ENCODE data around the gene KSR2.

DNA sequence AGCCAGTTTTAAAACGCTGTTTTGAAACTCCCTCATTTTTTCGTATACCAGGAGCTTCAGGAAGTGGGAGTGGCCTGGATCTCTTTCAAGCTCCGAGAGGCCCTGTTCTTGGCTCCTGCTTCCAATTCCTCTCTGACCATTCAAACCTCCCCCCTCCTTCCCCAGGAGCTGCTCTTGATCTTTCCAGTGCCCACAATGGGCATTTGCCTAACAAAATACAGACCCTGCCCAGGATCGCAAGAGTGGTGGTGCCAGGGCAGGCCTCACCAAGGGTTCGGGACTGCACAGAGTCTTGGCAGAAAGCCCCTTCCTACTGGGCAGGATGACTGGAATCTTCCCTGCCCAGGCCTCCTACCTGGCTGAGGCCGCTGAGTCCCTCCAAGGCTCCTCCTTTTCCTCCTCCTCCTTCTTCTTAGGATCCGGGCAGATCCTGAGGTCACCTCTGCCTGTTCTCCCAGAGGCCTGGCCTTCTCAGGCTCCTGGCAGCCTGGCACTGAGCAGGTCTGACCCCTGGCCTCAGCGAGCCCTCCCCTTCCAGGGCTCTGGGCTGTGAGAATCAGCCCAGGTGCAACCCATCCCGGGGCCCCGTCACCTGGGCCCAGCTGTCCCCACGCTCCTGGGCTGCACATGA is 560.5 kb downstream of the KSR2 start:
- TF ChIP-seq YY1 (IDR thresholded peaks at IDR 0.05; ENCODE audit: insufficient read depth, insufficient read length) (no peak), ZNF274 (IDR thresholded peaks at IDR 0.05; ENCODE audit: low read depth, low read length) (no peak), SUZ12 (IDR thresholded peaks at IDR 0.05; ENCODE audit: extremely low read depth, insufficient read depth, insufficient read length) (no peak)
